Activated T-cell treated with anti-CD3 and anti-CD28 coated beads, Interleukin-2, amount 50 U/mL, for 4 hours (primary cell): Measurements from ENCODE around the gene FANCC. TPM values are rescaled to one million over a fixed set of nuclear protein-coding genes. Genes with fewer than 3 reads are reported as not detected.

Source experiments
- ATAC-seq, 2 donors: fragments of 200-7000 bp; cut with Tn5 transposase; one replicate each; pipeline ENCODE4 v1.10.0; 2021
- DNase-seq: peaks from one replicate; pipeline ENCODE4 v3.0.0-alpha.2; 2020
- H3K27me3 Mint-ChIP-seq: one replicate; pipeline ENCODE4 v1.8.0; 2021; ENCODE audit warnings: low read depth, mixed read lengths
- H3K36me3 Mint-ChIP-seq: one replicate; pipeline ENCODE4 v1.8.0; 2022; ENCODE audit warnings: mixed read lengths; ENCODE audit not compliant: insufficient read depth
- H3K4me1 Mint-ChIP-seq: one replicate; pipeline ENCODE4 v1.8.0; 2021; ENCODE audit warnings: low read depth, mixed read lengths
- H3K4me3 Mint-ChIP-seq: one replicate; pipeline ENCODE4 v1.8.0; 2021; ENCODE audit warnings: mild to moderate bottlenecking, moderate library complexity, mixed read lengths
- H3K9me3 Mint-ChIP-seq: one replicate; pipeline ENCODE4 v1.8.0; 2021; ENCODE audit warnings: mixed read lengths
- total RNA-seq, 3 donors: library from RNA; stranded (reverse); gene quantifications; one replicate each; pipeline ENCODE4 v1.2.1, GENCODE V29; 2021

The FANCC gene
- total RNA-seq, 3 donors from 2014 or later = 14.6 to 15.3 (median 15.2) TPM

DNA sequence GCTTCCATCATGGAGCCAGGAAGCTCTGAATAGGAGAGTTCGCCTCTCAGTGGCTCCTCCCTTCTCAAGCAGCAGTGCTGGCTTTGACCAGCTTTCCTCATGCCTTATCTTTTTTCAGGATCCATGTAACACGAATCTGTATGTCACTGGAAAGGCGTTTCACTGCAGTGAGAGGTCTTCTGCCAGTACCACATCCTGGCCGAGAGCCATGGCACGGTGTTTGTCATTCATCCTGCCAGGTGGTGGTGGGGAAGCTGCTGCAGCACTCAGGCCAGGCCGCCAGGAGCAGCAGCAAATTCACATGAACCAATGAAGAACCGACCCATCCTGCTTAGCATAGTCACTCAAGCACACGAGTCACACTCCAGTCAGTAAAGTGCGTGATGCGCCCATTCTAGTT is 179.0 kb downstream of the FANCC start:
- peaks cover 10% of the 10 kb centered on the region for H3K36me3 Mint-ChIP-seq
- no peak for DNase-seq
- H3K4me1 Mint-ChIP-seq = no peaks in the 10 kb centered on the region
- no peaks in the 10 kb centered on the region for H3K9me3 Mint-ChIP-seq
- no peaks in the 10 kb centered on the region for H3K27me3 Mint-ChIP-seq
- no peak for ATAC-seq
- H3K4me3 Mint-ChIP-seq = no peak overlapping the region

GRCh38 chr9:95137587-95138145 is 179.8 kb downstream of the FANCC start:
- ATAC-seq (no peak), DNase-seq (no peak)
- peaks cover 10% of the 10 kb centered on the region for H3K36me3 Mint-ChIP-seq
- H3K4me1 Mint-ChIP-seq = no peaks in the 10 kb centered on the region
- no peaks in the 10 kb centered on the region for H3K27me3 Mint-ChIP-seq
- no peaks in the 10 kb centered on the region for H3K9me3 Mint-ChIP-seq
- no peak overlapping the region for H3K4me3 Mint-ChIP-seq

- no peak overlapping the region for H3K4me3 Mint-ChIP-seq
- H3K4me1 Mint-ChIP-seq = no peaks in the 10 kb centered on the region
- peaks cover 10% of the 10 kb centered on the region for H3K36me3 Mint-ChIP-seq
- DNase-seq (no peak), ATAC-seq (no peak)
- H3K27me3 Mint-ChIP-seq = no peaks in the 10 kb centered on the region
- no peaks in the 10 kb centered on the region for H3K9me3 Mint-ChIP-seq
These were observed 181.8 kb downstream of the FANCC start for GRCh38 chr9:95135756-95136155.

DNA sequence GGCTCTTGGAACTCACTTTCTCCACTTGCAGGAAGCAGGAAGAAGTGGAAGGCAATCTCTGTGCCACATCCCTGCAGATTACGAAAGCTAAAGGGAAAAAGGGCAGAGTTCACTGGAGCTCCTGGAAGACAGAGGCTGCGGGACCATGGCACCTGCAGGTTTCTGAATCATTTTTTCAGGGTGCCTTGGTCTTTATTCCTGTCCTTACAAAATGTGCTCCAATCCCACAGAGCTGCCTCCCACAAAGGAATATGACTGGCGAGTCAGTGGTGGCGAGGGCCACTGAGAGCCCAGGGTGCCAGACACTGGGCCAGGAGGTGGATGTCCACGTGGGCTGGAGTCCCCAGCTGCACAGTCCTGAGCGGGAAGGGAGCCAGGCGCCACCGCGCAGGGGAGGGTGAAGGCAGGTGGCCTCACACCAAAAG is 183.0 kb downstream of the FANCC start:
- DNase-seq (no peak), ATAC-seq (no peak)
- Mint-ChIP-seq H3K36me3 (peaks cover 10% of the 10 kb centered on the region), H3K27me3 (no peaks in the 10 kb centered on the region), H3K9me3 (no peaks in the 10 kb centered on the region), H3K4me1 (no peaks in the 10 kb centered on the region), H3K4me3 (no peak overlapping the region)

DNA sequence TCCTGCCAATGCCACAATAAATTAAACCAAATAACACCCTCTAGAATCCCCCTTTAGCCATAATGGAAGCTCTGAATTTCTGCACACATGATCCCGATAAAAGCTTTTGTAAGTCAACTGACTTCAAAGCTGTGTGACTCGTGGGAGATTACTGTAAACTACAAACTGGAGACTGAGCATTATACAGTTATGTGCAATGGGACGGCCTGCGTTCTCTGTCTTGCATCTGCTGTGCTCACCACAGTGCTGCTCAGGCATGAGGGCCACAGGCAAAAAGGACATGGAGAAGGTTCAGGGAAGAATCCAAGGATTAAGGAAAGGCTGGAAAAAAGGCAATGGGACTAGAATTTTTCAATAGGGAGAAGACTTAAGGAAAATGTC is 184.2 kb downstream of the FANCC start:
- Mint-ChIP-seq H3K9me3 (no peaks in the 10 kb centered on the region), H3K4me1 (no peaks in the 10 kb centered on the region), H3K4me3 (no peak overlapping the region), H3K27me3 (no peaks in the 10 kb centered on the region), H3K36me3 (peaks cover 10% of the 10 kb centered on the region)
- ATAC-seq (no peak), DNase-seq (no peak)

GRCh38 chr9:95132366-95133324 is 184.9 kb downstream of the FANCC start:
- no peaks in the 10 kb centered on the region for H3K27me3 Mint-ChIP-seq
- H3K9me3 Mint-ChIP-seq = no peaks in the 10 kb centered on the region
- no peak overlapping the region for H3K4me3 Mint-ChIP-seq
- no peaks in the 10 kb centered on the region for H3K4me1 Mint-ChIP-seq
- no peak for DNase-seq
- peaks cover 10% of the 10 kb centered on the region for H3K36me3 Mint-ChIP-seq
- no peak for ATAC-seq

DNA sequence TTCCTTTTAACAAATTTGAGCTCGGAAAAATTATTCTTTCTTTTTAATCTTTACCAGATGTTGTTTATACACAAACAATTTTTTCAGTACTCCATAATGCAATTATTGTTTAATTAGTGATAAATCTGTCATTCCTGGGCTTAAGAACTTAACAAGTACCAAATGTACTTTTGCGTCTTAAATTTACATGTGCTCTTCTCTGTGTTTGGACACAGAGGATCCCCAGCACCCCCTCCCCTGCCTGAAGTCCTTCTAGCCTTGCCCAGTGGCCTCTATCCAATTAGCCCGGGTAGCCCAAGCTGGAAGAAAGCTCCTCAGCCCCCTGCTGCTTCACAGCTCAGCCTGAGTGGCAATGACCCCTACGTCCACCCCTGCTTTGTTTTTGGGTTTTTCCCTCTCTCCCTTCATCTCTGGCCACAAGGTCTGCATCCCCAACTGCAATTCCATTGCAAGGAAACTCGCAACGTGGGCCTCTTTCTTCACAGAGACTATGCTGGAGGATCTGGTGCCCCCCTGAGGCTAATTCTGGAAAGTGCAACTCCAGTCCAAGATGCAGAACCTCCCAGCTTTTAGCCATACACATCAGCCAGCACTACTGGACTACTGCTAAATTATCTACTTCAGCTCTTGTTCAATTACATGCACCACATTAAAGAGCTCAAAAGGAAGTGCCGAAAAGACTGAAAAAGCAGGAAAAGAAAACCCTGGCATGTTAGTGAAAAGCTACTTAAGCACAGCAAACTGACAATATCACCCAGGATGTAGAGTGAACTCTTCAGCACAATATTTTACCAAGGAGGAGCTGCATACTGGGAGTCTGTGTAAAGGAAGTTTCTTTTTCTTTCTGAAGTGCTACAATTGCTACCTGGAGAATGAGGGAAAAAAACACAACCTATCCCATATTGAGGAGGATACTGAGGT is 186.2 kb downstream of the FANCC start:
- no peaks in the 10 kb centered on the region for H3K4me1 Mint-ChIP-seq
- no peaks in the 10 kb centered on the region for H3K9me3 Mint-ChIP-seq
- peak; percentile 31 for DNase-seq
- H3K27me3 Mint-ChIP-seq = no peaks in the 10 kb centered on the region
- ATAC-seq = peak in 1 of 2 donors; percentile 53
- H3K36me3 Mint-ChIP-seq = peaks cover 7% of the 10 kb centered on the region
- H3K4me3 Mint-ChIP-seq = no peak overlapping the region

DNA sequence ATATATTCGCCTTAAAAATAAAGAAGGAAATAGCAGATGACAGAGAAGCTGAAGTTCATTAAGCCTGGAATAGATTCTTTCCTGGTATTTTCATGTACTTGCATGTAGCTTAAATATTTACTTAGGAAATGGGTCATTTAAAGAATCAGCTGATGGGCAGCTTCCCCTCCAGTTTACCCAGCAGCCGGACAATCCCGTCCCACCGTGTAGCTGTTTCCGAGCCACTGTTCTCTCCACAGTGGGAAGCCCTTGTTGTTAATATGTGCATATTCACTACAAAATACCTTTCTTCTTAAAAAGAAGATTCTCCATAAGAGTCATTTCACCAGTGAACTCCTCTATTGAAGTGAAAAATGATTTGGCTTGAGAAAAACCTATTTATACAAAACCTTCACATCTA is 187.0 kb downstream of the FANCC start:
- H3K9me3 Mint-ChIP-seq = no peaks in the 10 kb centered on the region
- no peak overlapping the region for H3K4me3 Mint-ChIP-seq
- H3K4me1 Mint-ChIP-seq = no peaks in the 10 kb centered on the region
- no peaks in the 10 kb centered on the region for H3K27me3 Mint-ChIP-seq
- peaks cover 7% of the 10 kb centered on the region for H3K36me3 Mint-ChIP-seq
- no peak for ATAC-seq
- no peak for DNase-seq

- no peak for DNase-seq
- H3K4me1 Mint-ChIP-seq = no peaks in the 10 kb centered on the region
- peaks cover 7% of the 10 kb centered on the region for H3K36me3 Mint-ChIP-seq
- no peak overlapping the region for H3K4me3 Mint-ChIP-seq
- no peak for ATAC-seq
- no peaks in the 10 kb centered on the region for H3K27me3 Mint-ChIP-seq
- no peaks in the 10 kb centered on the region for H3K9me3 Mint-ChIP-seq
These were observed 187.8 kb downstream of the FANCC start for GRCh38 chr9:95129476-95130291.

GRCh38 chr9:95128177-95128524 is 189.4 kb downstream of the FANCC start:
- Mint-ChIP-seq H3K9me3 (no peaks in the 10 kb centered on the region), H3K36me3 (peaks cover 1% of the 10 kb centered on the region), H3K27me3 (no peaks in the 10 kb centered on the region), H3K4me3 (no peak overlapping the region), H3K4me1 (no peaks in the 10 kb centered on the region)
- ATAC-seq (no peak), DNase-seq (no peak)

GRCh38 chr9:95127249-95128176 is 190.0 kb downstream of the FANCC start:
- peak; percentile 87 to 92 for ATAC-seq
- Mint-ChIP-seq H3K9me3 (no peaks in the 10 kb centered on the region), H3K36me3 (peaks cover 1% of the 10 kb centered on the region), H3K4me1 (no peaks in the 10 kb centered on the region), H3K4me3 (no peak overlapping the region), H3K27me3 (no peaks in the 10 kb centered on the region)
- peak; percentile 55 for DNase-seq

DNA sequence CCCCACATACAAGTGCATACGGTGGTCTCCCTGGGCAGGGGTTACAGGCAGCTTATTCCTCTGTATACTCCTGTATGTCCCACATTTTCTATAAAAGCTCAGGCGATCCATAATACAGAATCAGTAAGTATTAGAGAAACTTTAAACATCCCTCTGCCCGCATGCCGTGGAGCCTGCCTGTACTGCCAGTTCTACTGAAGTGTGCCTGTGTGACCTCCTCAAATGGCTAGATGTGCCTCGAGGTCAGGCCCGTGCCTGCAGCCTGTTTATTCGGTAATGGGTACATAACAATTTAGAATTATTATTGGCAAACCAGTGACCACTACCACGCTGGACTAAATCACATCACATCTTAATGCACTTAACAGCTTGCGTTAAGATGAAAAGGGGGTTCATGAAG is 190.8 kb downstream of the FANCC start:
- no peaks in the 10 kb centered on the region for H3K4me1 Mint-ChIP-seq
- H3K36me3 Mint-ChIP-seq = peaks cover 1% of the 10 kb centered on the region
- no peak overlapping the region for H3K4me3 Mint-ChIP-seq
- H3K27me3 Mint-ChIP-seq = no peaks in the 10 kb centered on the region
- H3K9me3 Mint-ChIP-seq = no peaks in the 10 kb centered on the region
- DNase-seq (no peak), ATAC-seq (no peak)

- Mint-ChIP-seq H3K4me3 (no peak overlapping the region), H3K4me1 (no peaks in the 10 kb centered on the region), H3K9me3 (no peaks in the 10 kb centered on the region), H3K36me3 (peaks cover 1% of the 10 kb centered on the region), H3K27me3 (no peaks in the 10 kb centered on the region)
- ATAC-seq (no peak), DNase-seq (no peak)
These were observed 191.9 kb downstream of the FANCC start for GRCh38 chr9:95125652-95126051.
